Measurements from ENCODE around the gene CEACAM20.
"Not testable (repeated sequence)": the region's sequence is repeated elsewhere in the genome, so short reads cannot be mapped to it uniquely, and the experiment has no call there.

Gene CEACAM20

DNA sequence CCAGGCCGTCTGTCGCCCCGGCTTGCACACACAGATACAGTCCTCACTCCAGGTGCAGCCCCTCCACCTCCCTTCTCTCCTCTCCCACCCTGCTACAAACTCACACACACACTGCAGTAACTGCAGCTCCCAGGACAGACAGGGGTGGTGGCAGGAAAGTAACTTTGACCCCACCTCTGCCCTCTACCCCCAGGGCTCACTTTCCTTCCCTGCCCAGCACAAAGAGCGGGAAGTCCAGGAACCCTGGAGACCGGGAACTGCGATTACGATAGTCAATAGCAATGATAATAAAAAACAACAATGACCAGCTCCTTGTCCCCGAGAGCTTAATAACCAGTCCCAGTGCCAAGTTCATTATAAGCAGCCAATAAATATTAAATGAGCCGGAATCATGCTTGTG, at the start of gene CEACAM20:
Gene CEACAM20 (minus strand): TSS at position 140 of the 400 bp plus-strand sequence. CDS start 166 bp downstream, outside the sequence.
- FAIRE-seq: no peak
- DNase-seq (ENCODE audit: insufficient read length, low spot score): no peak

DNA sequence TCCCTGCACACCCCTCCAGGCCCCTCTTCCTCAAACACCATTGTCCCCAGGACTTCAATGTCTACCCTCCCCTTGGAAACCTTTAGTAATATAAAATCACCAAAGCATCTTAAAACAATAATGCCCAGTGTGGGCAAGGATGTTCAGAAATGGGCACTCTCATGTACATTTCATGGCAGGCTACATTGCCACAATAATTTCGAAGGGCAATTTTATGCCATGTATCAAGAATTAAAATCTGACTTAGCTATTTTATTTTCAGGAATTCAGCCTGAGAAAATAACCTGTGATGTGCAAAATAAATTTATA, 48.0 kb upstream of the CEACAM20 start:
- FAIRE-seq: no peak

DNA sequence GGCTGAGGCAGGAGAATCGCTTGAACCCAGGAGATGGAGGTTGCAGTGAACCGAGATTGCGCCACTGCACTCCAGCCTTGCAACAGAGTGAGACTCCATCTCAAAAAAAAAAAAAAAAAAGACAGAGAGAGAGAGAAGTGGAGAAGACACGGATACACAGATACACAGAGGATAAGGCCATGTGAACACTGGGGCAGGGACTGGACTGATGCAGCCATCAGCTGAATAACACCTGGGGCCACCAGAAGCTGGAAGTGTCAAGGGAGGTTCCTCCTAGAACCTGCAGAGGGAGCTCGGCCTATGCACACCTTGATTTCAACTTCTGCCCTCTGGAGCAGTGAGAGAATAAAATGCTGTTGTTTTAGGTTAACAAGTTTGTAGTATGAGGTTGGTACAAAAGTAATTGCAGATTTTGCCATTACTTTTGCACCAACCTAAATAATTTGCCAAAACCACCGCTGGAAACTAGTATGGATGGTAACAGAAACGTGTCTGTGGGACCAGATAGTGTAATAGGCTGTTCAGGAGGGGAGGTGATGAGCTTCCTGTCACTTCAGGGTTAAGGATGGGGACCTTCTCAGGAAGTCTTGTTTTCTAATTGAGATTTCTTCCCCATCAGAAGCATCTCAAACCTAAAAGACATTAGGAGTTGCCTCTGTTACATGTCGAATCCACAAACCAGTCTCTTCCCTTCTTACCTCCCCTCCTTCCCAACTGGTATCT, 47.5 kb upstream of the CEACAM20 start:
- FAIRE-seq (no peak), DNase-seq (ENCODE audit: insufficient read length, low spot score) (no peak)

More for the DNA sequence above, 48.0 kb upstream of the CEACAM20 start:
- no peak for DNase-seq (ENCODE audit: insufficient read length, low spot score)

DNA sequence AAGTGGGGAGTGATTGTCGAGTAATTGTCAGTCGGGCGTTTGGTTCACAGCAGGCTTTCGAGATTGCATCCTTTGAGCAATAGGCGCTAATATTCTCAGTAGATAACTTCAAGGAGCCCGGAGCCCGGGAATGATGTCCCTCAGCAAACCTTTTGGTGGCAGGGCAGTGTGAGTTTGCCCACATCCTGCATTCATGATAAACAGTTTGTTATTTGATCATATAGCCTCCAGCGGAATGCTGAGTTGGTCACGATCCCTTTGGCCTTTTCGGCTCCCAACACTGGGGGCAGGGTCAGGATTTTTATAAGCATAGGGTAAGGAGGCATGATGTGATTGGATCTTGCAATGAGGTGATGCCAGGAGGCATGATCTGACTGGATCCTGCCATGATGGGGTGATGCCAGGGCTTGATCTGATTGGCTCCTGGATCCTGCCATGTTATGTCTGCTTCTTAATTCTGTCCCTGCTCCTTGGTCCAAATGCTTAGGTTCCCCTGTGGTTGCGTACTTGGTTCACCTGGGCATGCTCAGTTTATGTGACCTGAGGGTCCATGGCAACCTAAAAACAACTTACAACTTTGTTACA, 45.7 kb upstream of the CEACAM20 start:
- FAIRE-seq (peak; percentile 73), DNase-seq (ENCODE audit: insufficient read length, low spot score) (no peak)

DNA sequence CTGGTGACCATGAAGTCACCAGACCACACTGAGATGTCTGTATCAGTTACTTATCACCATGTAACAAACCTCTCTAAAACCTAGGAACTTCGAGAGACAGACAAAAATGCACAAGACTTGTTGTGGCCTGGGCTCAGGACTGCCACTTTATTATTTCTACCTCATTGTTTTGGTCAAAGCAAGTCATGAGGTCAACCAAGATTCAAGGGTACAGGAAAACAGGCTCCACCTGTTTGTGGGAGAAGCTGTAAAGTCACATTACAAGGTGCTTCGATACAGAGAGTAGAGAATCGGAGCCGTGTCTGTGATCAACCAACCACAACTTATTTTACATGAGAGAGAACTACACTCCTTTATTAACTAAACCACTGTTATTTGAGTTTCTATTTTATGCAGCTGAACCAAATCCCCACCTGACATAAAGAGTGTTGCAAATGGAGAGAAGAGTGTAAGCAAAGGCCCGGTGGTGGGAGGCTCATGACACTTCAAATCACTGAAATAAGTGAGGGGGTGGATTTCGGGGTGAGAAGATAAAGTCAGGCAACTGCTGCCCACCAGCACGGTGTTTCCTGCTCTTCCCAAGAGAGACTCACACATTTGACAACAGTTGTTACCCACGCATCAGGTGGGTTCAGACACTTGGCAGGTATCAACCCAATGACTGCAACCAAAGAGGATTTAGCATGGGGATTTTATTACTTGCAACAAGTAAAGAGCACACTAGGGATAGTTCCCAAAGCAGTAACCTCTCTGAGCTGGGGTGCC, 44.9 kb upstream of the CEACAM20 start:
- DNase-seq (ENCODE audit: insufficient read length, low spot score): no peak
- no peak for FAIRE-seq

DNA sequence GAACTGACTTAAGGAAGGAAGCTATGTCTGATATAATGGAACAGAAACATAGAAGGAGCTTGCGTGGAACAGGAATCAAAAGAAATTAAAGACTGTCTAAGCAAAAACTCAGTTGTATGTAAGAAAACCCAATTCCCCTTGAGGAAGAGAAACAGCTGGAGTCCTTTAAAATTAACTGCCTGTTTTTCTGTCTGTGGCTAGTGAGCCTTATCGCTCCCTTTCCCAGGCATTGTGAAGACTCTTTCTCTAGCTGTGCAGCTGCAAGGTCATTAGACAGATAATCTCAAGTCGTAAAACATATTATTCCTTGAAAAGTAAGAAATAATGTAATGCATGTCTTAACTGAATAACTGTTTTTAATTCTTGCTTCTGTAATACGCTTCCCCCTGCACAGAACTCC, 44.2 kb upstream of the CEACAM20 start:
- FAIRE-seq (no peak), DNase-seq (ENCODE audit: insufficient read length, low spot score) (no peak)

DNA sequence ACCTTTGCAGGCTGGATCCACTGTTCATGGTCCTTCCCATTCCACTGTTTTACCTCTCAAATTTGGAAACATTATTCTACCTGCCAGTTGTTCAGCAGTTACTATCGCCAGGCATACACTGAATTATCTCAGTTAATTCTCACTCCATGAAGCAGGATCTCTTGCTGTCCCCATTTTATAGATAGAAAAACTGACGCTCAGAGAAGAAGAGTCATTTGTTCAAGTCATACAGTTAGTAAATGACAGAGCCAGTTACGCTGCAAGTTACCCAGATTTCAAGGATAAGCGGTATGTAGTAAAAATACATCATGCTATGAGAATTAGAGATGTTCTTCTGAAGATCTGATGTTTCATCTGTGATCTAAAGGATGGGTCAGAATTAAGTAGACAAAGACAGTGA, 43.7 kb upstream of the CEACAM20 start:
- DNase-seq (ENCODE audit: insufficient read length, low spot score) (no peak), FAIRE-seq (no peak)

DNA sequence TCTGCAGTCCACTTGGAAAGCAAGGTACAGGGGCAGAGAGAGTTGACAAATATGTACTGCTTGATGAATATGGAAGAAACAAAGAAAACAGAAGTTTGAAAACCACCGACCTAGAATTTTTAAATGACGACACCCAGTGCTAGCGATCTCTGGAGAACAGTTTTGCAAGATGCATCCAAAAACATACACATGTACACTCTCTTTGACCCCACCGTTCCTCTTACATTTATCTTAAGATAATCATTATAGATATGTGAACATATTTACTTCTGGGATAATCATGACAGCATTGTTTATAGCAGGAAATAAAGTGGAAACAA, 43.1 kb upstream of the CEACAM20 start:
- no peak for FAIRE-seq
- DNase-seq (ENCODE audit: insufficient read length, low spot score): no peak

DNA sequence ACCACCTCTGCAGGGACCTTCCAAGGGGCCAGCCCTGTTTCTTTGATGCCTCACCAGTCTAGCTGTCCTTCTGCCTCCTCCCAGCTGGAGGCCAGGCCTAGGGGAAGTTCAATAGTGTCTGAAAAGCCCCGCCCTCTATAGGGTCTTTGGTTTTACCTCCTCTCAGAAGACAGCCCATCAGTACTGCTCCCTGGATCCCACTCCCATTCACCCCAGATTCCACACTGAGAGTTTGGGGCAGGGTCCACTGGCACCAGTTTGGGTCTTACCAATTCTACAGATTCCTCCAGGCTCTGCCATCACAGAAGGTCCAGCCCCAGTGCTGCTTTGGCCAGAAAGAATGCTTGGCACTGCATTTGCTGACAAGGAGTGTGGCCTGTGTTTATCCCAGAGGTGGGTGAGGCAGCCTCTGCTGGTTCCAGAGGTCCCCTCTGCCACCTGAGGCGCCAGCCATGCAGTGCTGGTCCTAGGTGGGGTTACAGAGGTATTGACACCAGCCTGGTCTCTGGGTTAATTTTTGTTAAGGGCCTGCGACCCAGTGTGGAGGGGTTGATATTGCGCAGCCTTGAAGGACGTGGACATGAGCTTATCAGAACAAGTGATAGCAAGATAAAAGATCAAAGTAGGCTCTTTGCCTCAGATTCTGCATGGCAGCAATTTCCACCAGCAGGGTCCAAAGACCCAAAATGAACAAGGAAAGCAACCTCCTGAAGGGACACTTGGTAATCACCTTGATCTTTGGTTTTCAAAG, 42.5 kb upstream of the CEACAM20 start:
- no peak for DNase-seq (ENCODE audit: insufficient read length, low spot score)

DNA sequence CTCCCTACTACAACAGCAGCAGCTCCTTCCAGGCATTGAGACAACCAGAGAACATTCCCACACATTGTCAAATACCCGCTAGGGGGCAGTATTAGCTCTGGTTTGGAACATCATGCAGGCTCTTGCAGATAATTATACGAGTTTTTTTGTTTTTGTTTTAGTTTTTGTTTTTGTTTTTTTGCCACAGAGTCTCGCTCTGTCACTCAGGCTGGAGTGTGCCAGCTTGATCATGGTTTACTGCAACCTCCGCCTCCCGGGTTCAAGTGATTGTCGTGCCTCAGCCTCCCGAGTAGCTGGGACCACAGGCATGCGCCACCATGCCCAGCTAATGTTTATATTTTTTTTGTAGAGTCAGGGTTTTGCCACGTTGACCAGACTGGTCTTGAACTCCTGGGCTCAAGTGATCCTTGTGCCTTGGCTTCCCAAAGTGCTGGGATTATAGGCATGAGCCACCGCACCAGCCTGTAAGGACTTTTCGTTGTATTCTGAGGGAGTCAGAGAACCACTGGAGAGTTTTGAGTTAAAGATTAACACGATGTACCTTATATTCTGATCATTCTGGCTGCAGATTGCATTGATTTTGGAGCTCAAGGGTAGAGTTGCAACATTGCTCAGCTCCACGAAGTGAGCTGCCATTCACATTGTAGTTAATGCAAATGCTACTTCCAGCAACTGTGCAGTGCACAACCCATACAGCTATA, 41.7 kb upstream of the CEACAM20 start:
- DNase-seq (ENCODE audit: insufficient read length, low spot score): peak; percentile 69
- FAIRE-seq: peak; percentile 66

More for the DNA sequence above, 42.5 kb upstream of the CEACAM20 start:
- FAIRE-seq: no peak

DNA sequence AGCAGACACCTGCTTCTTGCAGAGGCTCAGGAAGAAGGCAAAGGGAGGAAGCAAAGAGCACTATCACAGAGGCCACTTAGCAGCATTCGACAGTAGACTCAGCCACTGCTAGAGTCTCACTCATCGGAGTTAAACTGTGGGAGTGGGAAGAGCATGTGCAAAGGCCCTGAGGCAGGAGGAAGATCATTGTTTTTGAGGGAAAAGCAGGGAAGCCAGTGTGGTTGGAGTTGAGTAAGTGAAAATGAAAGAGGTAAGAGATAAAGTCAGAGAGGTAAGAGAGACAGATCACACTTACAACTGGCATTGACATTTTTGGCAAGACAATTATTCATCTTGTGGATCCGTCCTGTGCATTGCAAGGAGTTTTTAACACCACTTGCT, 41.1 kb upstream of the CEACAM20 start:
- FAIRE-seq (no peak), DNase-seq (ENCODE audit: insufficient read length, low spot score) (no peak)

DNA sequence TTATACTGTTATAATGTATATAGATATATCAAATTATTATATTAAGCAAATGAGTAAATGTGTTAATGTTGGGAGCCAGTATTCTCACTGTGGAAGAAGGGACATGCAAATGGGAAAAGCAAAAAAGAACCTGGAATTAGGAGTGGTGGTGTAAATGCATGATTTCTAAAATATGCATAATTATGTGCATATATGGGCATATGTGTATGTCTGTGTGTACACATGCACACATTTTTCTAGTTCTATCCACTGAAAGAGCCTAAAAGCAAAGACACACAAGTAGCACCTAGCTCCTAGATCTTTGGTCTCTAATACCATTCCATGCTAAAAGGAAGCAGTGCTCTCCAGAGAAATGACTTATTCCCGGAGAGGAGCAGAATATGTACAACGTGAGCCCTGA, 38.3 kb upstream of the CEACAM20 start:
- DNase-seq (ENCODE audit: insufficient read length, low spot score): no peak
- FAIRE-seq: no peak

DNA sequence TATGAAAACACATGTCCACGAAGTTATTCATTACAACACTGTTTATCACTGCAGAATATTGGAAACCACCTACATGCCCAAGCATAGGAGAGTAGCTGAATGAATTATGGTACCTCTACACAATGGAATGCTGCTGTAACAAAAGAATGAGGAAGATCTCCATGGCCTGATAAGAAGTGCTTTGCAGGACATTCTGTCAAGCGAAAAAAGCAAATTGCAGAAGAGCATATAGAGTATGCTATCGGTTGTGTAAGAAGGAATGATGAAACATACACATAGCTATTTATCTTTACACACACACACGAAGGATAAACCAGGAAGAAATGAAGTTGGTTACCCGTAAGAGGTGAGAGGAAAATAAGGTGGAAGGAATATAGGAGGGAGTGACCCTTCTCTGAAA, 37.5 kb upstream of the CEACAM20 start:
- FAIRE-seq (peak; percentile 16), DNase-seq (ENCODE audit: insufficient read length, low spot score) (no peak)

DNA sequence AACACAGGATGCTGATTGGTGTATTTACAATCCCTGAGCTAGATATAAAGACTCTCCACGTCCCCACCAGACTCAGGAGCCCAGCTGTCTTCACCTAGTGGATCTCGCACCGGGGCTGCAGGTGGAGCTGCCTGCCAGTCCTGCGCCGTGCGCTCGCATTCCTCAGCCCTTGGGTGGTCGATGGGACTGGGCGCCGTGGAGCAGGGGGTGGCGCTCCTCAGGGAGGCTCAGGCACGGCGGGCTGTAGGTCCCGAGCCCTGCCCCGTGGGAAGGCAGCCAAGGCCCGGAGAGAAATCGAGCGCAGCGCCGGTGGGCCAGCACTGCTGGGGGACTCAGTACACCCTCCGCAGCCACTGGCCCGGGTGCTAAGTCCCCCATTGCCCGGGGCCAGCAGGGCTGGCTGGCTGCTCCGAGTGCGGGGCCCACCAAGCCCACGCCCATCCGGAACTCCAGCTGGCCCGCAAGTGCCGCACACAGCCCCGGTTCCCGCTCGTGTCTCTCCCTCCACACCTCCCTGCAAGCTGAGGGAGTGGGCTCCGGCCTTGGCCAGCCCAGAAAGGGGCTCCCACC, 33.7 kb upstream of the CEACAM20 start:
- FAIRE-seq: not testable (repeated sequence)

DNA sequence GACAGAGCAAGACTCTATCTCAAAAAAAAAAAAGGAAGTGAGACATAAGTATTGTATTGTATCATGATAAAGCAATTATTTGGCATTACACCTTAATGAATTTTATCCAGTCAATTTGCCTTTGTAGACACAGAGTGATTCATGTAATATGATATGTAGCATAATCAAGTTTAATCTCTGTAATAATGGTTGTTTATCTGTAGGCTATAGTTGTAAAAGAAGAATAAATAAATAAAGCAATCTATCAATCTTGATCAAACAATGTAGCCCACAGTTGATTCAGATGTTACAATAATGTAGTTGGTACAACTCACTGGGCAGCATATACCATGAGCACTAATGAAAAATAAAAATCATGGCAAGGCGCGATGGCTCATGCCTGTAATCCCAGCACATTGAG, 28.5 kb upstream of the CEACAM20 start:
- no peak for DNase-seq (ENCODE audit: insufficient read length, low spot score)
- FAIRE-seq: no peak

More for the DNA sequence above, 33.7 kb upstream of the CEACAM20 start:
- not testable (repeated sequence) for DNase-seq (ENCODE audit: insufficient read length, low spot score)

DNA sequence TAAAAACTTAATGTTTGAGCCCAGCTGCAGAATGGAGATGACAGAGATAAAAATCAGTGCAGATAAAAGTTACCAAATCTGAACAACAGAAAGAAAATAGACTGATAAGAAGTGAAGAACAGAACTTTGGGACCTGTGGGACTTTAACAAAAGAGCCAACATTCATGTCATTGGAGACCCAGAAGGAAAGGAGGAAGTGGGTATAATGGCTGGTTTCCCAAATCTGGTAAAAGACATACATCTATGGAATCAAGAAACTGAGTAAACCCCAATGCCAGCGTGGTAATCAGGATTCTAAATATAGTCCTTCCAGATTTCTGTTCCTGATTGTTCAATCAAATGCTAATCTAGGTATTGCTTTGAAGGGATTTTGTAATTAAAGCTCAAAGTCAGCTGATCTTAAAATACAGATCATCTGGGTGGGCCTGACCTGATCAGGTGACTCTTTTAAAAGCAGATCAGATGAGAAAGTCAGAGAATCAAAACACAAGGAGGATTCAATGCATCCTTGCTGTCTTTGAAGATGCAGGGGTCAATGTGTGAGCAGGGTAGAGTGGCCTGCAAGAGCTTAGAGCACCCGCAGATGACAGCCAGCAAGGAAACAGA, 25.3 kb upstream of the CEACAM20 start:
- DNase-seq (ENCODE audit: insufficient read length, low spot score) (no peak), FAIRE-seq (no peak)

DNA sequence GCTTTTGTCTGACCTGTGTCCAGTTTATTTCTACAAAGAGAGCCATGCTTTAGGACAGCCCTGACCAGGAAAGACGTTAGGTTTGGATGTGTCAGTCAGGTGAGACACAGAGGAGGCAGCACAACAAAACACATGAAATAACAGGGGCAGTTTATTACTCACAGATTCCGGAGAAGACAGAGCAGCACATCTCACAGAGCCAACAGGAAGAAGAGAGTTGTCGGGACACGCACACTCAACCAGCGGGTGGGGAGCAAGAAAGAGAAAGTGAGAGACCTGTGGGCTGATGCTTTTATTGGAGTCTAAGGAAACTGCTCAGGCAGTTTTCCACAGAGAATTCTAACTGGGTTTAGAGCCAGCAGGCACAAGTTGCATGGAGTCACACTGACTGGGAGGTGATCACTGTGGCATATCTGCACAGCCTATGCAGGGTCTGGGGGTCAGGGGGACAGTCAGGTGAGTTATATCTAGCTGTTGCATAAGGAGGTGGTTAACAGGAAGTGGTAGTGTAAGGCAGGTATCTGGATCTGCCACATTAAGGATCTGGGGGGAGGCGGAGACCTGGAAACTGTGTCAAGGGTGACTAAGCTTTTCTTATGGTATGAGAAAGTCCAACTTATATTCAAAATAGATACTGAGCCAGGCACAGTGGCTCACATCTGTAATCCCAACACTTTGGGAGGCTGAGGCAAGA, 24.1 kb upstream of the CEACAM20 start:
- no peak for FAIRE-seq
- DNase-seq (ENCODE audit: insufficient read length, low spot score): no peak

DNA sequence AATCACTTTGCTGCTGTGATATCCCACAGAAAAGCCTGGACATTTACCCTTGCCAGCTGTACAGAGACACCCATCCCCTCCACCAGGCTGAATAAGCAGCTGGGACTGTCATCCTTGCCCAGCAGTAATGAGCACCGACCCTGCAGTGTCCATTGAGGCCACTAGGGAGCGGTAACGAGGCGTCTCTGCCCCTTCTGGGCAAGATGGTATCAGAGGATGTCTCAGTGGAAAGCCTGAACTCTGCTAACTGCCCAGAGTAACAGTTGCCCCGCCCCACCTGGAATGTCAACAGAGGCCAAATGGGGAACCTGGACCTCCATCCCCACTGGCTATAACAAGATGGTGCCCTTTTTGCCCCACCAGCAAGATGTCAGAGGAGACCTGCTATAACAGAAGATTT, 22.8 kb upstream of the CEACAM20 start:
- DNase-seq (ENCODE audit: insufficient read length, low spot score) (no peak), FAIRE-seq (no peak)

DNA sequence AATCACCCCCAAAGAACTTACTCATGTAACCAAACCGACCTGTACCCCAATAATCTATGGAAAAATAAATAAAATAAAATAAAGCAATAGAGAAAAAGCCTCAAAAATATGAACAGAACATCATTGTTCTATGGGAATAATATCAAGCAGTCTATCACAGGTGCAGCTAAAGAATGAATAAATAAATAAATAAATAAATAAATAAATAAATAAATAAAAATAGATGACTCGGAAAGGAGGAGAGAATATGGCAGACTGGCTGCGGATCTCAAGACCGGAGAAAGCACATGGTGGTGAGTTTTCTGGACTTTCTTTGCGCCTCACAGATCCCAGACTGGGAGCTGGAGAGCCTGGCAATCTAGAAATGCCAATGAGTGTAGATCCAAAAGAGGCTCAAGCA, 22.4 kb upstream of the CEACAM20 start:
- DNase-seq (ENCODE audit: insufficient read length, low spot score) (no peak), FAIRE-seq (no peak)

Measured in HTR-8/SVneo (cell line).